ENCODE data around the gene BOK. TPM values are rescaled to one million over a fixed set of nuclear protein-coding genes. Genes with fewer than 3 reads are reported as not detected.
A peak's percentile ranks its signal among the peaks of the same experiment; 100 is the strongest.

BOK gene
- total and polyA plus RNA-seq, 7 experiments from 2014 or later, result 0.11 to 1.3 TPM; not detected in 5

- H3K4me3 Mint-ChIP-seq, result no peak overlapping the region
- Histone ChIP-seq H3K9me3 (ENCODE audit: control insufficient read depth in 2 of 3, low read length in 3 of 3) (peaks cover 0 to 5% (median 0%) of the 10 kb centered on the region in 3 experiments), H3K27me3 (ENCODE audit: control insufficient read depth in 2 of 2, insufficient read depth in 2 of 2, low read length in 2 of 2) (peaks cover 0 to 9% of the 10 kb centered on the region in 2 donors), H3K4me1 (ENCODE audit: control insufficient read depth in 2 of 2, insufficient read depth in 2 of 2, low read length in 2 of 2) (no peaks in the 10 kb centered on the region), H3K4me3 (ENCODE audit: low read length) (no peak overlapping the region), H3K27ac (ENCODE audit: low read depth, low read length) (no peak overlapping the region), H3K36me3 (ENCODE audit: control insufficient read depth in 2 of 3, insufficient read depth in 3 of 3, low read length in 3 of 3) (no peaks in the 10 kb centered on the region)
- no peak for ATAC-seq
- peaks cover 0 to 15% (median 12%) of the 10 kb centered on the region in 7 donors for H3K4me1 Mint-ChIP-seq
- peaks cover 18 to 23% (median 22%) of the 10 kb centered on the region in 5 donors for H3K27me3 Mint-ChIP-seq
- peaks cover 0 to 10% (median 0%) of the 10 kb centered on the region in 5 donors for H3K36me3 Mint-ChIP-seq
- POLR2A ChIA-PET, result interaction anchor here (0.8 kb wide), 1 partner anchor 1009 kb away, joined by 3 read pairs; no protein-coding TSS in a partner anchor
- no peak for DNase-seq
- no peak overlapping the region for H3K27ac Mint-ChIP-seq
- CTCF ChIA-PET, result interaction anchor here (0.9 kb wide), 1 partner anchor 20 kb away, joined by 4 read pairs; no protein-coding TSS in a partner anchor
- intact Hi-C loops (cut with micrococcal nuclease), result no loop called here
- peaks cover 0 to 10% (median 8%) of the 10 kb centered on the region in 11 donors for H3K9me3 Mint-ChIP-seq
Observed at GRCh38 chr2:241562269-241562891, 3.8 kb downstream of the BOK start.

GRCh38 chr2:241563031-241563507 is 4.5 kb downstream of the BOK start:
- peaks cover 0 to 3% (median 0%) of the 10 kb centered on the region in 5 donors for H3K36me3 Mint-ChIP-seq
- peaks cover 12 to 17% (median 15%) of the 10 kb centered on the region in 5 donors for H3K27me3 Mint-ChIP-seq
- Histone ChIP-seq H3K36me3 (ENCODE audit: control insufficient read depth in 2 of 3, insufficient read depth in 3 of 3, low read length in 3 of 3) (no peaks in the 10 kb centered on the region), H3K4me1 (ENCODE audit: control insufficient read depth in 2 of 2, insufficient read depth in 2 of 2, low read length in 2 of 2) (no peaks in the 10 kb centered on the region), H3K4me3 (ENCODE audit: low read length) (no peak overlapping the region), H3K27me3 (ENCODE audit: control insufficient read depth in 2 of 2, insufficient read depth in 2 of 2, low read length in 2 of 2) (peaks cover 0 to 4% of the 10 kb centered on the region in 2 donors), H3K9me3 (ENCODE audit: control insufficient read depth in 2 of 3, low read length in 3 of 3) (peaks cover 0 to under 1% (median 0%) of the 10 kb centered on the region in 3 experiments), H3K27ac (ENCODE audit: low read depth, low read length) (no peak overlapping the region)
- peaks cover 0 to 10% (median 9%) of the 10 kb centered on the region in 7 donors for H3K4me1 Mint-ChIP-seq
- ChIA-PET CTCF (no interaction called here), POLR2A (no interaction called here)
- DNase-seq (no peak), ATAC-seq (no peak)
- intact Hi-C loops (cut with micrococcal nuclease), result no loop called here
- H3K4me3 Mint-ChIP-seq, result no peak overlapping the region
- peaks cover 0 to 4% (median 2%) of the 10 kb centered on the region in 11 donors for H3K9me3 Mint-ChIP-seq
- no peak overlapping the region for H3K27ac Mint-ChIP-seq

DNA sequence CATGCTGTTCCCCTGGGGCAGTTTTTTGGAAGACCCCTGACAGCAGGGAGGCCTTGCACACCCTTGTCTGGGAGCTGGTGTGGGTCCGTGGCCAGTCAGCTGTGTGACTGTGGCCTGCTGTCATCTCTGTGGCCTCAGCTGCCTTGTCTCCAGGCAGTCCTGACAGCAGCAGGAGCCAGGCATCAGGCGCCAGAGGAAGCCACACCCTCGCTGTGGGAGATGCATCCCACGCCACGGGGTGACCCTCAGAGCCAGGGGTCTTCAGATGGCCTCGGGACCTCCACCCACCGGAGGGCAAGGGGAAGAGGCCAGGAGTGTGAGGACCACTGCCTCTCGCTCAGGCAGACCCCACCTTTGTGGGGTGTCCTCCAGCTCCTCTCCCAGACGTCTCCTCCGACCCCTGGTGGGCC is 5.0 kb downstream of the BOK start:
- peak; percentile 22 for ATAC-seq
- no peaks in the 10 kb centered on the region for H3K9me3 Mint-ChIP-seq
- no peak overlapping the region for H3K27ac Mint-ChIP-seq
- Histone ChIP-seq H3K4me1 (ENCODE audit: control insufficient read depth in 2 of 2, insufficient read depth in 2 of 2, low read length in 2 of 2) (no peaks in the 10 kb centered on the region), H3K4me3 (ENCODE audit: low read length) (no peak overlapping the region), H3K27ac (ENCODE audit: low read depth, low read length) (no peak overlapping the region), H3K9me3 (ENCODE audit: control insufficient read depth in 2 of 3, low read length in 3 of 3) (no peaks in the 10 kb centered on the region), H3K36me3 (ENCODE audit: control insufficient read depth in 2 of 3, insufficient read depth in 3 of 3, low read length in 3 of 3) (no peaks in the 10 kb centered on the region), H3K27me3 (ENCODE audit: control insufficient read depth in 2 of 2, insufficient read depth in 2 of 2, low read length in 2 of 2) (no peaks in the 10 kb centered on the region)
- H3K27me3 Mint-ChIP-seq, result peaks cover 7 to 13% (median 11%) of the 10 kb centered on the region in 5 donors
- intact Hi-C loops (cut with micrococcal nuclease), result no loop called here
- POLR2A ChIA-PET, result no interaction called here
- no peak overlapping the region for H3K4me3 Mint-ChIP-seq
- DNase-seq, result no peak
- CTCF ChIA-PET, result no interaction called here
- H3K36me3 Mint-ChIP-seq, result no peaks in the 10 kb centered on the region
- H3K4me1 Mint-ChIP-seq, result peaks cover 0 to 7% (median 5%) of the 10 kb centered on the region in 7 donors

DNA sequence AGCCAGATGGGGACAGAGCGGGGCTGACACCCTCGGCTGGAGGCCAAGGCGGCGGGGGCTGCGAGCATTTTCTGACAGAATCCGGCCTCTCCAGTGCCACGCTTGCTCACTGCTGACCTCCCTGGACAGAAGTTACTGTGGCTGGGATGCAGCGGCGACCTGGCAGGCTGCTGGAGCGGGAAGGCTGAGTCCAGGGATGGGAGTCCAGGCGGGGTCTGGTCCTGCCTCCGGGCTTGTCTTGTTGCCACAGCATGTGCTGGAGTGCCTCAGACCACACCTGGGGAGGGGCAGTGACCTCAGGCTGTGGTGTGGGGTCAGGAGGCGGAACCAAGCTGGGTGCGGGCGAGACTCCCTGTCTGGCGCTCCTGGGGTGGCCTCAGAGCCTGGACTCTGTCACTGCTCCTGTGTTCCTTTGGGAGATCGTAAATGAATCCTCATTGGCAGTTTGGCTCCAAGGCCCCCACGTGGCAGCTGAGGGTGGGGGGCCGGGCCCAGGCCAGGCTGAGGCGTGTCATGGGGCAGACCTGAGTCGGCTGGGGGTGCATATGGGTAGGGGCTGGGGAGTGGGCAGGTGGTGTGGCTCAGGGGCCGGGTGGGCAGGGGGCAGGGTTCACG is 5.5 kb downstream of the BOK start:
- Mint-ChIP-seq H3K27me3 (peaks cover 7 to 13% (median 11%) of the 10 kb centered on the region in 5 donors), H3K4me3 (no peak overlapping the region), H3K36me3 (no peaks in the 10 kb centered on the region), H3K4me1 (peaks cover 0 to 6% (median 5%) of the 10 kb centered on the region in 7 donors), H3K9me3 (no peaks in the 10 kb centered on the region), H3K27ac (no peak overlapping the region)
- intact Hi-C loops (cut with micrococcal nuclease), result no loop called here
- Histone ChIP-seq H3K9me3 (ENCODE audit: control insufficient read depth in 2 of 3, low read length in 3 of 3) (no peaks in the 10 kb centered on the region), H3K36me3 (ENCODE audit: control insufficient read depth in 2 of 3, insufficient read depth in 3 of 3, low read length in 3 of 3) (no peaks in the 10 kb centered on the region), H3K4me3 (ENCODE audit: low read length) (no peak overlapping the region), H3K27ac (ENCODE audit: low read depth, low read length) (no peak overlapping the region), H3K27me3 (ENCODE audit: control insufficient read depth in 2 of 2, insufficient read depth in 2 of 2, low read length in 2 of 2) (no peaks in the 10 kb centered on the region), H3K4me1 (ENCODE audit: control insufficient read depth in 2 of 2, insufficient read depth in 2 of 2, low read length in 2 of 2) (no peaks in the 10 kb centered on the region)
- DNase-seq, result no peak
- no peak for ATAC-seq
- ChIA-PET CTCF (no interaction called here), POLR2A (no interaction called here)

DNA sequence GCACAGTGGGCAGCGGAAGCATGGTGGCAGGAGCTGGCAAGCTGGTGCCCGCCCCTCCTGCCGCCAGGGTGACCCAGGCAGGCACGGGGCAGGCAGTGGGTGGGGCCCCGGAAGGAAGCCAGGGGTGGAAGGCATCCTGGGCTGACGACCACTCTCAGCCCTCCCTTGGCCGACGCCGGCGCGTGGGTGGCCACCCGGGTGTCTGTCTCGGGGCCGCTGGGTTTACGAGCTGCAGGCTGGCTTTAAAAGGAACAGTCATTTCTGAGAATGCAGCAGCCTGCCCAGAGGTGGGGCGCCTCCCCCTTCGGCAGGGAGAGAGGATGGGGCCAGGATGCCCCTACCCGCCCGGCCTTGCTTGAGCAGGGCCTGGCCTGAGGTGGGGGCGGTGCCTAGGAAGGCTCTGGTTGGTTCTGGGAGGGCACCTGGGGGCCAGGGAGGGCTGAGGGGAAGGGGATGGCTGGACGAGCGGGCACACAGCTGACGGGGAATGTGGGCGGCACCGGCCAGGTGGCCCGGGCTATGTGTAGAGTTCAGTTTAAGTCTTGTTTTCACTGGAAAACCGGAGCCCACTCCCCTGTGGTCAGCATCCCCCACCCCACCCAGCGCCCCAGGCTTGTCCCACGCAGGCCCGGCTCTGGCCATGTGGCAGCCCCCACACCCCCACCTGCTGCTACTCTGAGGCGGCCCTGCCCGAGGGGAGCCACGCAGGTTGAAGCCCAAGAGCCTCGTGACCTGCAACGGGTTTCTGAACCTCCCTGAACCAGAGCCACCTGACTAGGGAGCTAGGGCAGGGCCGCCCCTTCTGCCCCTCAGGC is 6.3 kb downstream of the BOK start:
- H3K4me3 Mint-ChIP-seq, result no peak overlapping the region
- no peaks in the 10 kb centered on the region for H3K36me3 Mint-ChIP-seq
- intact Hi-C loops (cut with micrococcal nuclease), result no loop called here
- peaks cover 0 to 5% (median 2%) of the 10 kb centered on the region in 7 donors for H3K4me1 Mint-ChIP-seq
- H3K4me3 ChIP-seq (ENCODE audit: low read length), result no peak overlapping the region
- no peaks in the 10 kb centered on the region for H3K4me1 ChIP-seq (ENCODE audit: control insufficient read depth in 2 of 2, insufficient read depth in 2 of 2, low read length in 2 of 2)
- CTCF ChIA-PET, result no interaction called here
- H3K36me3 ChIP-seq (ENCODE audit: control insufficient read depth in 2 of 3, insufficient read depth in 3 of 3, low read length in 3 of 3), result no peaks in the 10 kb centered on the region
- H3K9me3 ChIP-seq (ENCODE audit: control insufficient read depth in 2 of 3, low read length in 3 of 3), result no peaks in the 10 kb centered on the region
- no peak overlapping the region for H3K27ac ChIP-seq (ENCODE audit: low read depth, low read length)
- H3K9me3 Mint-ChIP-seq, result no peaks in the 10 kb centered on the region
- POLR2A ChIA-PET, result no interaction called here
- no peak overlapping the region for H3K27ac Mint-ChIP-seq
- H3K27me3 ChIP-seq (ENCODE audit: control insufficient read depth in 2 of 2, insufficient read depth in 2 of 2, low read length in 2 of 2), result no peaks in the 10 kb centered on the region
- DNase-seq (no peak), ATAC-seq (no peak)
- peaks cover 6 to 11% (median 9%) of the 10 kb centered on the region in 5 donors for H3K27me3 Mint-ChIP-seq

DNA sequence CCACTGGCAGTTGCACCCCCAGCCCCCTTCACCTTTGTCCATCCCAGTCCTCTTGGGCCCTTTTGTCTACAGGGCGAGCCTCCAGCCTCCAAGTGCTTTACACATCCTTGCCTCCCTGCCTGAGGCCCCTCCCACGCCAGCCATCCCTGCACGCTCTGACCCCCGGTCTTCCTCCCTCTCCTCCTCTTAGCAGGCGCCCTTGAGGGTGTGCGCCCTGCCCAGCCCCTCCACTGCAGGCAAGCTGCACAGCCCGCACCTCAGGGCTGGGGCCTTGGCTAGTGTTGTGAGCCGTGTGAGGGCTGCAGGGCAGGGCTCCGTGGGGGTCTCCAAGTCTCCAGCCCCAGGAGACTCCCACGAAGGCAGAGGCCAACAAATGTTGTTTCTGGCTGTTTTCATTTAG is 6.9 kb downstream of the BOK start:
- DNase-seq (no peak), ATAC-seq (no peak)
- Mint-ChIP-seq H3K27me3 (peaks cover 0 to 5% (median 3%) of the 10 kb centered on the region in 5 donors), H3K36me3 (no peaks in the 10 kb centered on the region), H3K4me1 (peaks cover 0 to under 1% (median 0%) of the 10 kb centered on the region in 7 donors), H3K4me3 (no peak overlapping the region), H3K27ac (no peak overlapping the region), H3K9me3 (no peaks in the 10 kb centered on the region)
- ChIA-PET CTCF (no interaction called here), POLR2A (no interaction called here)
- no peaks in the 10 kb centered on the region for H3K4me1 ChIP-seq (ENCODE audit: control insufficient read depth in 2 of 2, insufficient read depth in 2 of 2, low read length in 2 of 2)
- intact Hi-C loops (cut with micrococcal nuclease), result no loop called here
- H3K36me3 ChIP-seq (ENCODE audit: control insufficient read depth in 2 of 3, insufficient read depth in 3 of 3, low read length in 3 of 3), result no peaks in the 10 kb centered on the region
- H3K27ac ChIP-seq (ENCODE audit: low read depth, low read length), result no peak overlapping the region
- no peaks in the 10 kb centered on the region for H3K27me3 ChIP-seq (ENCODE audit: control insufficient read depth in 2 of 2, insufficient read depth in 2 of 2, low read length in 2 of 2)
- no peak overlapping the region for H3K4me3 ChIP-seq (ENCODE audit: low read length)
- H3K9me3 ChIP-seq (ENCODE audit: control insufficient read depth in 2 of 3, low read length in 3 of 3), result no peaks in the 10 kb centered on the region

Measured in naive thymus-derived CD4-positive, alpha-beta T cell (primary cell).